Adipocyte (in vitro differentiated cells): ENCODE results near the gene SIX3.
A peak's percentile ranks its signal among the peaks of the same experiment; 100 is the strongest.

Source experiments
- DNase-seq: peaks from one replicate; pipeline ENCODE4 v3.0.0-alpha.2; 2015; ENCODE audit warnings: low read depth
- H3K27me3 ChIP-seq: replicated peaks from 2 replicates; pipeline ENCODE4 v1.7.0; 2013; ENCODE audit warnings: mild to moderate bottlenecking, low read length, moderate library complexity; ENCODE audit not compliant: control insufficient read depth, insufficient read depth
- H3K36me3 ChIP-seq: 2 replicates; pipeline ENCODE4 v1.7.0; 2013; ENCODE audit warnings: low read length, mild to moderate bottlenecking, moderate library complexity; ENCODE audit not compliant: control insufficient read depth, insufficient read depth, severe bottlenecking
- H3K4me1 ChIP-seq: 2 replicates; pipeline ENCODE4 v1.7.0; 2013; ENCODE audit warnings: mild to moderate bottlenecking, low read length, moderate library complexity; ENCODE audit not compliant: control insufficient read depth, insufficient read depth
- H3K4me3 ChIP-seq: 2 replicates; pipeline ENCODE4 v1.7.0; 2013; ENCODE audit warnings: mild to moderate bottlenecking, low read length, moderate library complexity
- H3K9ac ChIP-seq: 2 replicates; pipeline ENCODE4 v1.7.0; 2013; ENCODE audit warnings: mild to moderate bottlenecking, low read length, moderate library complexity
- H3K9me3 ChIP-seq: 2 replicates; pipeline ENCODE4 v1.7.0; 2013; ENCODE audit warnings: mild to moderate bottlenecking, low read length, moderate library complexity; ENCODE audit not compliant: control insufficient read depth

The SIX3 gene

DNA sequence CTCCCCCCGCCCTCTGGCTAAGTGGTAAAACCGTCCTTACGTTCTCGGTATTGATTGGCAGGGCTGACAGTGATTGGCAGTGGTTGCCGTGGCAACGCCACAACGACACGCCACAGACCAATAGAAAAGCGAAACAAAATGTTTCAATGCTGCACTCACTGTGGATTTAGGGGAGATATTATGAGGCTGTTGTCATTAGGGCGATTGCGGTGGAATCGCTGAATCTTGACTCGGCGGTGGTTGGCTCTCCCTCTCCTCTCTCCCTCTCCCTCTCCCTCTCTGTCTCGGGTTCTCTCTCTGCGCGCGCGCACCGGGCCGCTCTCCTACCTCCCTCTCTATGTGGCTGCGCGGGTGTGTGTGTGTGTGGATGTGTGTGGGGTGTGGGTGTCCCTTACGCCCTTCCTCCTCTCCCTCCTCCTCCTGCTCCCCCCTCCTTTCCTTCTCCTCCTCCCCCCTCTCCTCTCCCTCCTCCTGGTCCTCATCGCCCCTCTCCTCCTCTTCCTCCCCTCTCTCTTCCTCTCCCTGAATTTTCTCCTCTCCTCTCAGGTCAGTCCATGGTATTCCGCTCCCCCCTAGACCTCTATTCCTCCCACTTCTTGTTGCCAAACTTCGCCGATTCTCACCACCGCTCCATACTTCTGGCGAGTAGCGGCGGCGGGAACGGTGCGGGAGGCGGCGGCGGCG is at the start of gene SIX3:
Gene SIX3 (plus strand): TSS at position 152 of the 684 bp plus-strand sequence. CDS start 403 bp downstream, at position 555.
- peaks cover 14% of the 10 kb centered on the region for H3K4me1 ChIP-seq
- peak within 1 kb of the TSS; percentile 73 for H3K4me3 ChIP-seq
- DNase-seq: peak; percentile 53
- no peaks in the 10 kb centered on the region for H3K9me3 ChIP-seq
- no peak within 1 kb of the TSS for H3K9ac ChIP-seq
- H3K36me3 ChIP-seq: no peaks in the 10 kb centered on the region
- peaks cover 71% of the 10 kb centered on the region for H3K27me3 ChIP-seq

DNA sequence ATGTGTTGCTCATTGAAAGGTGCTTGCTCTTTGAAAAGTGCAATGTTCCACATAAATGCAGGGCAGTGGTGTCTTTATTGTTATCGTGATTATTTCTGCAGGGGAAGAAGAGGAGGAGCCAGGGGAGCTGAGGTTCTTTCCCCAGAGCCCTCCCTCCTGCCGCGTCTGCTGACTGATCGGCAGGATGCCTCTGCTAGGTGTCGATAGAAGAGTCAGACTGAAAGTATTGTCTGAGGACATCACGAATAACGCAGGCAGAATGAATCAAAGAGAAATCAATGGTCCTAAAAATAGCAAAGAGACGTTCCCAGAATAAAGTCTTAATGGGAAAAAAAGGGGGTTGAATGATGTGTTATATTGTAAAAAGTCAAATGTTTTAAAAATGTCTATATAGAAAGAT is 47.4 kb upstream of the SIX3 start:
- peaks cover 3% of the 10 kb centered on the region for H3K4me1 ChIP-seq
- no peak for DNase-seq
- H3K36me3 ChIP-seq: no peaks in the 10 kb centered on the region
- no peak overlapping the region for H3K4me3 ChIP-seq
- peaks cover 26% of the 10 kb centered on the region for H3K27me3 ChIP-seq
- H3K9ac ChIP-seq: no peak overlapping the region
- H3K9me3 ChIP-seq: peaks cover 10% of the 10 kb centered on the region

DNA sequence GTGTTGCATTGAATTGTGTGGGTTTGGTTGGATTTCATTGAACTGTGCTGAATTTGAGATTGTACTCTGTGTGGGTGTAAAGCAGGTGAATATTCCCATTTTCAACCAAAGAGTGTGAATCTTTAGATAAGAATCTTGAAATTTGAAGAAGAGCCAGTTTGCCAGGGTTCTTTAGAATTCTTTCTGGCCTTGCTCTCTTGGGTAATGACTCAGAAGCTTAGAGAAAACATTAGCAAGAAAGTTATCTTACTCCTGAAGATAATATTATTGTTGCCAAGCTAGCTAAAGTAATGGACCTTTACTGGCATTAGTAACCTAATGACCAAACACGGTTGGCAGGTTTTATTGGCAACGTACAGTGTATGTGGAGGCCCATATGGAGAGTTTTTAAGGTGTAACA is 46.4 kb upstream of the SIX3 start:
- DNase-seq: no peak
- Histone ChIP-seq H3K36me3 (no peaks in the 10 kb centered on the region), H3K9me3 (peaks cover 10% of the 10 kb centered on the region), H3K4me1 (peaks cover 3% of the 10 kb centered on the region), H3K27me3 (peaks cover 33% of the 10 kb centered on the region), H3K9ac (no peak overlapping the region), H3K4me3 (no peak overlapping the region)

DNA sequence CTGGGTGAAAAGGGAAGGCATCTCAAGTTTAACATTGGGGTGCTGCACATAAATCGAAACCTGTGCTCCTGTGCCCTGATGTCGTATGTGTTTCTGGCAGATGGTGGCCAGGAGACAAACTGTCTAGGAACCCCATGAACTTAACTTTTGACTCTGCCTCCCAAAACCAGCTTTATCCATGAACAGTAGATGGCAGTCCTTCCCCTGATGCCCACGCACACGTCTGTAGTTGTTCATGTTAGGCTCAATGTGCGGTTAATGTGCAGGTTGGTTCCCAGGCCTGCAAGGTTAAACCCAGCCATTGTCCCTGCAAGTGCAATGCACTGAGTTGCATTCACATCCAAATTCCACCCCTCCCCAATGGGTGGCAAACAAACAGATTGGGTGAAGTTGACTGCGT is 44.1 kb upstream of the SIX3 start:
- Histone ChIP-seq H3K27me3 (peaks cover 56% of the 10 kb centered on the region), H3K9ac (no peak overlapping the region), H3K36me3 (no peaks in the 10 kb centered on the region), H3K4me1 (peaks cover 3% of the 10 kb centered on the region), H3K9me3 (peaks cover 3% of the 10 kb centered on the region), H3K4me3 (no peak overlapping the region)
- no peak for DNase-seq

DNA sequence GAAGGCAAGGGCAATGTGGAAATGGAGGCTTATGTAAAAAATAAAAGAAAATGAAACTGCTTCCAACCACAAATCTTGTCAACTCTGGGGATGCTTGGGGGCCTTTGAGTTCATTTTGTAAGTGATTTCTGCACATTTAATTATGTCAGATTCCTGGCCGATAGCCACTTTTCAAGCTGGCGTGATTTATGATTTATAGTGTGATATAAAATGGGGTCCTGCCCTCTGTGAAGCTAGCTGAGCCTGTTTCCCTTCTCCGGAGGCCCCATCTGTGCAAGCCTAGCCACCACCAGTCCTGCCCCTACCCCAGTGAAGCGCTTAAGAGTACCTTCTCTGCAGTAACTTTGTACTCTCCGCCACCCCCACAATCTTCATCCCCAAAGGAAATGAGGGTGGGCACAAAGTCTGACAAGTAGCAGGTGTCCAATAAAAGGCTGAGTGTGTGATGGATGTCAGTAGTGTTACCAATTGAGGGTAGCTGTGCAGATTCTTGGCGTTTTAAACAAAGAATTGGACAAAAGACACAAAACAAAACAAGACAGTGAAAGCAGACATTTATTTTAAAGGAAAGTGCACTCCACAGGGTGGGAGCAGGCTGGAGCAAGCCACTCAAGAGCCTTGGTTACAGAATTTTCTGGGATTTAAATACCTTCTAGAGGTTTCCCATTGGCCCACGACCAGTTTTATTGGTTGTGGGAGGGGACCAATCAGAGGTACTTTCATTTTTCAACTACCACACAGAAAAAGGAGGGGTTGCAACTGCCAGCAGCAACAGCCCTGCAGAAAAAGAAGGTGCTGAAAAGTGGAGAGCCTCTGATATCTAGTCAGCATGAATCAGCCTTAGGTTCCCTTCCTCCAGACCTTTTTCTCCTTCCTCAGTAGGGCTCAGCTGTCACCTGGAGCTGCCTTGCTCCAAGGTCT is 39.0 kb upstream of the SIX3 start:
- H3K9ac ChIP-seq: no peak overlapping the region
- H3K4me1 ChIP-seq: no peaks in the 10 kb centered on the region
- H3K27me3 ChIP-seq: peaks cover 56% of the 10 kb centered on the region
- H3K4me3 ChIP-seq: no peak overlapping the region
- no peaks in the 10 kb centered on the region for H3K36me3 ChIP-seq
- DNase-seq: no peak
- H3K9me3 ChIP-seq: no peaks in the 10 kb centered on the region

DNA sequence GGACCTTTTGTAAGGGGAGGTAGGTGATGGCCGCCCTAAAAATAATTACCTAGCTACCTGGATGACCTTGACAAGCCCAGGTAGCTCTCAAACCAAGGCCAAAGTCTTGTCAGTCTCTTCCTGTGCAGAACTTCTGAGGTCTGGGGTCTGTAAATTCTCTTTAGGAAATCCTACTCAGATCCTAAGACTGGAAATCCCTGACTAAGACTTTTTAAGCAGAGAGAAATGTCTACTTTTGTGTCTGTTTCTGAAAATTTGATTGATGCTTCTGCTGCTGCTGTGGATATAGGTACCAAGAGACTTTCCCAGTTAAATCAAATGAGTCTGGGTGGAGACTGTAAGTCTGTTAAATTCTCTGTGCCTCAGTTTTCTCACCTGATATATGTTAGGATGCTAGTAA is 36.9 kb upstream of the SIX3 start:
- H3K4me1 ChIP-seq: no peaks in the 10 kb centered on the region
- DNase-seq: no peak
- H3K27me3 ChIP-seq: peaks cover 52% of the 10 kb centered on the region
- no peaks in the 10 kb centered on the region for H3K9me3 ChIP-seq
- H3K36me3 ChIP-seq: no peaks in the 10 kb centered on the region
- no peak overlapping the region for H3K4me3 ChIP-seq
- H3K9ac ChIP-seq: no peak overlapping the region

DNA sequence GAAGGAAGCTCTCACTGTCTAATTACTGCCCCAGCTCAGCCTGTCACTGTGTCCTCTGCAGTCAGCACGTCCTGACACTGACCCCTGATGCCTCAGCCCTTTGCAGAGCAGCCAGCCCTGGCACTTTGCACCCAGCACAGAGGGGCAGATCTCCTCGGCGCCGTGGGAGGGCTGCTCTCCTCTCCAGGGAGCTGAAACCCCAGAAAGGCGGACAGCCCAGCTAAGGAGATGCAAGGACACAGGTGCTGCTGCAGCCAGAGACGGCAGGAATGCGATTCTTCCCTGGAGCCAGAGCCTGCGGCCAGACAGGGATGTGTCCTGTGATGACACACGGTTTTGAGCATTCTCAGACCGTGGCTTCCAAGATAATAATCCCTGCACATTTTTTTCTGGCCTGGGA is 34.5 kb upstream of the SIX3 start:
- Histone ChIP-seq H3K9ac (no peak overlapping the region), H3K4me3 (no peak overlapping the region), H3K9me3 (peaks cover 11% of the 10 kb centered on the region), H3K27me3 (peaks cover 29% of the 10 kb centered on the region), H3K36me3 (no peaks in the 10 kb centered on the region), H3K4me1 (peaks cover under 1% of the 10 kb centered on the region)
- no peak for DNase-seq

DNA sequence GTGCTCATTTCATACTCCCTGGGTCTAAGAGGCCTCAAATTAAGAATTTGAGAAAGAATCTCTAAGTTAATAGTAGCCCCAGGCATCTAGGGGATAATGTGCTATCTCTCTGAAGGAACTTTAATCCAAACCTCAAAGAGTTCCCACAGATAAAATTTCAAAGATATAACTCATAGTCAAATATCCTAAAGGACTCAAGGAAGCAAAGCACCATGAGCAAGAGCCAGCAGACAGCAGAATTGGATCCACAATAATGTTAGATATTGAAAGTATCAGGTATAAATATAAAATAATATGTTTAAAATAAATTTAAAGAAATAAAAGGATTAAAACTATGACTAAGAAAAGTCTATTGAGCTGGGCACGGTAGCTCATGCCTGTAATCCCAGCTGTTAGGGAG is 31.7 kb upstream of the SIX3 start:
- Histone ChIP-seq H3K27me3 (peaks cover 13% of the 10 kb centered on the region), H3K4me3 (no peak overlapping the region), H3K4me1 (peaks cover 12% of the 10 kb centered on the region), H3K9ac (no peak overlapping the region), H3K9me3 (peaks cover 11% of the 10 kb centered on the region), H3K36me3 (no peaks in the 10 kb centered on the region)
- DNase-seq: no peak

DNA sequence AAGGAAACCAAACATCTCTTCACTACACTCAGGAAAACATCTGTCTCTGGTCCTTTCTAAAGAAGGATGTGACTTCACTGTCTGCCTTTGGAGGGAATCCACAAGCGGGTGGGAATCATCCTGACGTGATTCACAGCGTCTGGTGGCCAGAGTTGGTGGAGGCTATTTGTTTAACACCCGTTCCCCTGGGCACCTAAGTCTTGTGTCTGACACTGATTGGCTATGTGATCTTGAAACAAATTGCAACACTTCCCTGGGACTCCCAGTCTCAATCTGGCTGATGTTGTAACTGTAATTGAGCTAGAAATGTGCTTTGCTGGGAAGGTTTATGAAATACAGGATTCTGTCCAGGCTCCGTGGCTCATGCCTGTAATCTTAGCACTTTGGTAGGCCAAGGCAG is 28.8 kb upstream of the SIX3 start:
- Histone ChIP-seq H3K9me3 (peaks cover 11% of the 10 kb centered on the region), H3K27me3 (peaks cover 21% of the 10 kb centered on the region), H3K4me1 (peaks cover 12% of the 10 kb centered on the region), H3K9ac (no peak overlapping the region), H3K36me3 (no peaks in the 10 kb centered on the region), H3K4me3 (no peak overlapping the region)
- peak; percentile 38 for DNase-seq

DNA sequence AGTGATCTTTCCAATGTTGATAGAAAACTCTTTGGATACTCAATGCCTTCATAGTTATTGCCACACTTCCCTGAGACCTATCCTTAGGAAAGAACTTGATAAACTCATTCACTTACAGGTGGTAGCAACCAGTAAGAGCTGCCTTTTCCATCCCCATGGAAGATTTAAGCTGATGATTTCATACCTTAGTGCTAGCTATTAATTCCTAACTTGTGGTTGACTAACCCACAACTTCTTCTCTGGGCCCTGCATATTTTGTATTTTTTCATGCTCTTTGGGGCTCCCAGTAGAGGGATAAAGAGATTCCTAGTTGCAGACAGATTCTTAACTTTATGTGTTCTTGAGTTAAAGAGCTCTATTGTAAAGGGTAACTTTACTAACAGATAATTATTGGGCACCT is 25.2 kb upstream of the SIX3 start:
- Histone ChIP-seq H3K36me3 (no peaks in the 10 kb centered on the region), H3K27me3 (peaks cover 41% of the 10 kb centered on the region)
- DNase-seq: no peak

DNA sequence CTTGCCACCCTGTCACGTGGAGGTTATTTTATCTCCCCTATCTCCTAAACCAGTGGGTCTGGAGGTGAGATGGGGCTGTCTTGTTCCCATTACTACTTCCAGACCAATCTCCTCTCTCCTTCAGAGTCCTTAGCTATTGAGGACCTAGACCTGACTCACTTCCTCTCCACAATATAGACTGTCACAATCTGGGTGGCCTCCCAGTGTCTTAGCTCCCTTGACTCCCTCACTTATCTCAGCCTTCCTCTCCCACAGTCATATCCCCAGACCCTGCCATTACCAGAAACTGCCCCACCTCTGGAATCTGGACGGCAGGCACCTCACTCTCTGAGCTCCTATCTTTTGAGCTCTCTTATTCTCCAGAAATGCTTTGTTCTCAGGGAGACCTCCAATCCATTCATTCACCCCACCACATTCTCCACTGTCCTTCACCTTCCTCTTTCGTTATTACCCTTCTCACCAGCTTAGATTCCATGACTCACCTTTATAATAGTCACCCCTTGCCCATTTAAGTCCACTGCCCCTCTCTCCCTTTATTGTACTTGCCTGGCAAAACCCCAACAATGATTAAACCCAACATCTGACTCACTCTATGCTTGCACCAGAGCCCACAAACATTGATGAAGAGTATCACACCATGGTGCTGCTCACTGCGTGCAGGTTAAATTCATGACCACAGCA is 23.3 kb upstream of the SIX3 start:
- no peak overlapping the region for H3K9ac ChIP-seq
- H3K36me3 ChIP-seq: no peaks in the 10 kb centered on the region
- peaks cover 57% of the 10 kb centered on the region for H3K27me3 ChIP-seq
- no peak overlapping the region for H3K4me3 ChIP-seq
- DNase-seq: no peak
- H3K4me1 ChIP-seq: peaks cover 2% of the 10 kb centered on the region
- no peaks in the 10 kb centered on the region for H3K9me3 ChIP-seq

More for the DNA sequence above, 25.2 kb upstream of the SIX3 start:
- peaks cover 2% of the 10 kb centered on the region for H3K9me3 ChIP-seq
- H3K4me3 ChIP-seq: no peak overlapping the region
- H3K4me1 ChIP-seq: peaks cover 12% of the 10 kb centered on the region
- no peak overlapping the region for H3K9ac ChIP-seq
